Stimulated activated CD8-positive, alpha-beta memory T cell treated with anti-CD3 and anti-CD28 coated beads, Interleukin-4, amount 100 ng/mL, for 48 hours (primary cell): Measurements from ENCODE around the gene ZSWIM9.
"Not testable (repeated sequence)": the region's sequence is repeated elsewhere in the genome, so short reads cannot be mapped to it uniquely, and the experiment has no call there.

Source experiments
- DNase-seq: peaks from one replicate; pipeline ENCODE4 v3.0.0-alpha.2; 2020

Gene ZSWIM9

DNA sequence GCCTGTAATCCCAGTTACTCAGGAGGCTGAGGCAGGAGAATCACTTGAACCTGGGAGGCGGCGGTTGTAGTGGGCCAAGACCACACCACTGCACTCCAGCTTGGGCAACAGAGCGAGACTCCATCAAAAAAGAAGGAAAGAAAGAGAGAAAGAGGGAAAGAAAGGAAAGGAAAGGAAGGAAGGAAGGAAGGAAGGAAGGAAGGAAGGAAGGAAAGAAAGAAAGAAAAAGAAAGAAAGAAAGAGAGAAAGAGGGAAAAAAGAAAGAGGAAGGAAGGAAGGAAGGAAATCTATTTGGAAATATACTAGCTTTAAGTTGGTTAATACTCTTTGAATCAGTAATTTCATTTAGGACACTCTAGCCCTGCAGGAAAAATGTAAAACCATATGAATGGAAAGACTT lies 50.3 kb downstream of the ZSWIM9 start:
- not testable (repeated sequence) for DNase-seq

DNA sequence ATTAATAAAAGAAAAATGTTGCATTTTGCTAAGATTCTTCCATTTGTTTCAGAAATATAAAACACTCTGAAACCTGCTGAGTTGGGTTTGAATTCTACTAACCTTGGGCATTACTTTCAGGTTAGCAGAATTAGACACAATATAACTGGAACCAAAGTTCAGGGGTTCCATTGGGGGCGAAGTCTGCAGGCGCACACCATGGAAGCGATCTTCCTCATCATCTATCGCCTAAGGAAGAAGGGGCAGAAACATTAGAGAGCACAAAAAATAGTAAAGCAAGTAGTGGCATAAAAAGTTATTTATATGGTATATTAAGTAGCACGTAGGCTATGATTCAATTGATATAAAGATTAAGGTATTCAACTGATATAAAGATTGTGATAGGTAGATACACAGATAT lies 51.1 kb downstream of the ZSWIM9 start:
- no peak for DNase-seq

DNA sequence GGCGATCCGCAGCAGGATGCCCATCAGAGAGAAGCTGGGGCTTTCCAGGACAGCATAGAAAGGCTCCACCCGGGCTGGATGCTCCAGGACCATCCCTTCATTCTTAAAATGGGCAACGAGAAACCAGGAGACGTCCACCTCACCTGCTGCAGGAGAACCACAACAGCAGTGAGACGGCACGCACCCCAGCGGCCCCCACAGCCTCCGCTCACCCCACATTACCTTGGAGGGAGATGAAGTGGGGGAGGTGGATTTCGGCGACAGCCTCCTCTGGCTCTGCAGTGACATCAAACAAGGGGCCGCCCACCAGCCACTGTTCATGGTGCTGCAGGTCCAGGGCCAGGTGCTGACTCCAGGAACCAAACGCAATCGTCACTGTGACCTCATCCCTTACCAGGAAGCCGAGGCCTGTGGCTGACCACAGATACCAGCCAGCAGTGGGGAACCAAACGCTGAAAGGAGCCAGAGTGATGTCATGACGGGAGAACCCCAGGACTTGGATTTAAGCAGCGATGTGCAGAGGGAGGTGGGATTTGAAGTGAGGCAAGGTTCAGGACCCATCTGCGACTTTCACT lies 60.2 kb downstream of the ZSWIM9 start:
- peak; percentile 71 for DNase-seq

DNA sequence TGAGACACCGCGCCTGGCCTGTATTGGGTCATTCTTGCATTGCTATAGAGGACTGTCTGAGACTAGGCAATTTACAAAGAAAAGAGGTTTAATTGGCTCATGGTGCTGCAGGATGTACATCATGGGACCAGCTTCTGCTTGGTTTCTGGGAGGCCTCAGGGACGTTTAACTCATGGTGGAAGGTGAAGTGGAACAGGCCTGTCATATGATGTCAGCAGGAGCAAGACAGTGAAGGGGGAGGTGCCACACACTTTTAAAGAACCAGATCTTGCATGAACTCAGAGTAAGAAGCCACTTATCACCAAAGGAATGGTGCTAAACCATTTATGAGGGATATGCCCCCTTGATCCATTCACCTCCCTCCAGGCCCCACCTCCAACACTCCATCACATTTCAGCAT lies 66.6 kb downstream of the ZSWIM9 start:
- no peak for DNase-seq

DNA sequence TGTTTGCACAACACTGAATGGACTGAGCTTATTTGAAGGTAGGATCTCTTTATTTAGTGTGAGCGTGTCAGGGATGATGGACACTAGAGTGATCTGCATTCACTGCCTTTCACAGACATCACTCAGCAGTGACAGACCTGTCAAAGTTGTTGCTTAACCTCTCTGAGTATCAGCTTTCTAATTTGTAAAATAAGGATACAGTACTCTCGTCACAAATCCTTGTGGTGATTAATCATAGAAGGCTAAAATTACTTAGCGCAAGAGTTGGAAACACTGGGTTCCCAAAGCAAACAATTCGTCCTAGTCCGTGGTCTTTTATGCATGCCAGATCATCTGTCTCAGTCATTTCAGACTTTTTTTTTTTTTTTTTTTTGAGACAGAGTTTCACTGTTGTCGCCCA lies 68.6 kb downstream of the ZSWIM9 start:
- DNase-seq = no peak

DNA sequence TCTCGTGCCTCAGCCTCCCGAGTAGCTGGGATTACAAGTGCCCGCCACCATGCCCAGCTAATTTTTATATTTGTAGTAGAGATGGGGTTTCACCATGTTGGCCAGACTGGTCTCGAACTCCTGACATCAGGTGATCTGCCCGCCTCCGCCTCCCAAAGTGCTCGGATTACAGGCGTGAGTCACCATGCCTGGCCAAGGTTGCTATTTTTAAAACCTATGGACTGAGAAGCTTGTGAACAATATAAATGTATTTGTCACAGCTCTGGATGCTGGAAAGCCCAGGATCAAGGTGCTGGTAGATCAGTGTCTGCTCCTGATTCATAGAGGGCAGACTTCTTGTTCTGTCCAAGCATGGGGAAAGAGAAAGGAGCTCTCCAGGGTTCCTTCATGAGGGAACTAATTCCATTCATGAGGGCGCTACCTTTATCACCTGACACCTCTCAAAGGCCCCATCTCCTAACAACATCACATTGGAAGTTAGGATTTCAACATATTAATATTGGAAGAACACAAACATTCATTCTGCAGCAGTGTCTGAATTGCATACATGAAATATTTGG lies 69.2 kb downstream of the ZSWIM9 start:
- no peak for DNase-seq

DNA sequence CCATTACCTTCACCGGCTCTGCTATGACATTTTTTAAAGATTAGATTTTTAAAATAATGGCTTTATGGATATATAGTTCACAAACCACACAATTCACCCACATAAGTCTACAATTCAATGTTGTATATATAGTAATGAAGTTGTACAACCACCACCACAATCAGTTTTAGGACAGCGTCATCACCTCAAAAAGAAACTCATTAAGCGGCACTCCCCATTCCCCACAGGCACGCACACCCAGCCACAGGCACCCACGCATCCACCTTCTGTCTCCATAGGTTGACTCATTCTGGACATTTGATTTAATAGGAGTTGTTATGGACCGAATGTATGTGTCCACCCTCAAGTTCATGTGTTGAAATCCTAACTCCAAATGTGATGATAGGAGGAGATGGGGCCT lies 71.3 kb downstream of the ZSWIM9 start:
- not testable (repeated sequence) for DNase-seq

DNA sequence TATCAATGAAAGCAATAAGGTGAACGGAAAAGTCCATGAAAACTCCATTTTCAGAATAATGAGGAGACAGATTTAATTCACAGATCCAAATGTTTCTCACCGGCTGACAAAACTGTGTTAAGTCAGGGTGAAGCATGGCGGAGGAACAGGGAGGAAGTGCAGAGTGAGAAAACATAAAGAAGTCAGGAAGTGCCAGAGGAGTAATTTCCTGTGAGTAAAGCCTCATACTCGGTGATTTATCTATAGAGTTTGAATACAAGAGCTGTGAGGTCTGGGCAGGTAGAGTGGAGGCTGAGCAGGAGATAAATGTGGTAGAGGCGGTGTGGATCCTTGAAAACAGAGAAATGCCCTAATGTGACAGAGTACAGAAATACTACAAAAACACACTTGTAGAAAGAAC lies 73.8 kb downstream of the ZSWIM9 start:
- peak; percentile 51 for DNase-seq

DNA sequence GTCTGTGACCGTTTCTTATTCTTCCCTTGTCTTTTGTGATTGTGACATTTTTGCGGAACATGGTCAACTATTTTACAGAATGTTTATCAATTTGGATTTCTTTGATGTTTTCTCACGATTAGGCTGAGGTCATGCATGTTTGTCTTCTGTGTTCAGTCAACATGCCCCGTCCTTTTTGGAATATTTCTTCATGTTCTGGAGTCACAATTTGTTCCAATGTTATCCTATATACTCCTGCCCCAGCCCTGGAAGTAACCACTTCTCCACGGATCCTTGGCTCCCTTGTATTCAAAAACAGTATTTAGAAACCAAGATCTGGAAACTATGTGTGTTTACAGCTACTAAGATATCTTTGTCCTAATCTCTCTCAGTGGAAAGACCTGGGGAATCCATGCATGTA lies 75.6 kb downstream of the ZSWIM9 start:
- DNase-seq = no peak

DNA sequence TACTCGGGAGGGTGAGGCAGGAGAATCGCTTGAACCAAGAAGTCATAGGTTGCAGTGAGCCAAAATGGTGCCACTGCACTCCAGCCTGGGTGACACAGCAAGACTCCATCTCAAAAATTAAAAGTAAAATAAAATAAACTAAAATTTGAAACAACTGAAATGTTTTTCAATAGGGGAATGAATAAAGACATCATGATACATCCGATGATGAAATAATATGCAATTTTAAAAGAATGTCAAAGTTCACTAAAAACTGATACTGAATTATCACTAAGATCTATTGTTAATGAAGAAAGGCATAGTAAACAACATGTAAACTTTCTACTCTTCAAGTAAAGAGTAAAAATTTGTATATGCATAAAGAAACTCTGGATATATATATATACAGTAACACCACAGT lies 76.7 kb downstream of the ZSWIM9 start:
- DNase-seq = no peak
